Muscle of leg (tissue), 11 donors: Measurements from ENCODE around the gene KDM2B. TPM values are rescaled to one million over a fixed set of nuclear protein-coding genes. Genes with fewer than 3 reads are reported as not detected.
A peak's percentile ranks its signal among the peaks of the same experiment; 100 is the strongest.

Experiments used
- DNase-seq: peaks from one replicate; pipeline ENCODE4 v3.0.0; 2013
- H3K27ac ChIP-seq: one replicate; pipeline ENCODE4 v1.5.1; 2013; ENCODE audit warnings: mild to moderate bottlenecking, low read length, control low read depth
- H3K27me3 ChIP-seq: one replicate; pipeline ENCODE4 v1.6.1; 2013; ENCODE audit warnings: low read length; ENCODE audit not compliant: control insufficient read depth, insufficient read depth
- H3K36me3 ChIP-seq: one replicate; pipeline ENCODE4 v1.6.1; 2013; ENCODE audit warnings: low read length; ENCODE audit not compliant: control insufficient read depth, insufficient read depth
- H3K4me1 ChIP-seq: one replicate; pipeline ENCODE4 v1.6.1; 2013; ENCODE audit warnings: low read length; ENCODE audit not compliant: control insufficient read depth, insufficient read depth
- H3K4me3 ChIP-seq: one replicate; pipeline ENCODE4 v1.5.1; 2013; ENCODE audit warnings: low read length, control low read depth
- H3K9me3 ChIP-seq: replicated peaks from 2 replicates; pipeline ENCODE4 v1.6.1; 2013; ENCODE audit warnings: low read depth, low read length; ENCODE audit not compliant: control insufficient read depth
- WGBS: methylation state at CpG from one replicate; pipeline ENCODE4 v1.1.5; 2013; ENCODE audit warnings: missing lambda C conversion rate; ENCODE audit not compliant: insufficient coverage; 5-methylcytosine and 5-hydroxymethylcytosine counted together
- polyA plus RNA-seq, 8 donors: library from polyadenylated mRNA; unstranded; fragments of 120-200 nt; gene quantifications; one replicate each; pipeline versions ENCODE4 v1.2.1 to v1.2.3, GENCODE V29; 2013; ENCODE audit warnings: inconsistent platforms in 1 of 8, low replicate concordance in 1 of 8; ENCODE audit not compliant: insufficient read length in 8 of 8, insufficient read depth in 1 of 8
- total RNA-seq: library from RNA; stranded (reverse); fragments of 120-200 nt; gene quantifications from one replicate; pipeline ENCODE4 v1.2.4, GENCODE V29; 2013

Gene KDM2B
- total and polyA plus RNA-seq, 9 donors = 15.3 to 27.3 (median 23.2) TPM

DNA sequence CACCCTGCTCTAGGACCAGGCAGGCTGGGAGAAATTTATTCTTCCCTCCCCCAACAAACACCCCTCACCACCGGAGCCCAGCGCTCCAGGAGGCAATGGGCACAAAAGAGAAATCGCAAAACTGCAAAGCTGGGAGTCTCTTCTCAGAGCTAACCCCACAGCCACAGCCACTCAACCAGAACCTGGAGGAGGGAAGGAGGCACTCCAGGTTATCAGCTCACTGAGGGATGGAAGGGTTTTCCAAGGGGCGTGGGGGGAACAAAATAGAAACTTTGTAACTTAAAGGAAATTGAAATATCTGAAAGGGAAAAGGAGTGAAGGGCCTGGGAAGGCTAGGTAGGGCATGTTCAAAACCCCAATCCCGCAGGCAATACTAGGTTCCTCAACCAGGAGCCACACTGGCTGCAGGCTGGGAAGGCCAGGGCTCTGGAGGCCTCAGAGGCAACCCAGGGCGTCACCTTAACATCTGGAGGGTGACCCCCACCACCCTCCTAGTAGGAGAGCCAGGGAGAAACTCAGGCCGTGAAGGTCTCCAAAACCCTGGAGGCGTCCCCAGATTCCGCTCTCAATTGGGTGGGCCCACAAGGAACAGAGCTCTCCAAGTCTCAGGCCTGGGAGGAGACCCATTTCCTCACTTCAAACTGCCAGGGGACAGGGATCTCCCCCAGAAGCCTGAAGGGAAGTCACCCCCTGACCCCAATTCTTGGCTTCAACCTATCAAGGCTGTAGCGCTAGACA is 3.2 kb downstream of the KDM2B start:
- DNase-seq = no peak
- H3K9me3 ChIP-seq = no peaks in the 10 kb centered on the region
- H3K27me3 ChIP-seq = no peaks in the 10 kb centered on the region
- peaks cover 63% of the 10 kb centered on the region for H3K4me1 ChIP-seq
- H3K36me3 ChIP-seq = peaks cover 2% of the 10 kb centered on the region
- WGBS = 65% methylated on average over 4 of the region's 10 CpGs
- H3K4me3 ChIP-seq = peak overlapping the region; percentile 66
- H3K27ac ChIP-seq = peak overlapping the region; percentile 6

DNA sequence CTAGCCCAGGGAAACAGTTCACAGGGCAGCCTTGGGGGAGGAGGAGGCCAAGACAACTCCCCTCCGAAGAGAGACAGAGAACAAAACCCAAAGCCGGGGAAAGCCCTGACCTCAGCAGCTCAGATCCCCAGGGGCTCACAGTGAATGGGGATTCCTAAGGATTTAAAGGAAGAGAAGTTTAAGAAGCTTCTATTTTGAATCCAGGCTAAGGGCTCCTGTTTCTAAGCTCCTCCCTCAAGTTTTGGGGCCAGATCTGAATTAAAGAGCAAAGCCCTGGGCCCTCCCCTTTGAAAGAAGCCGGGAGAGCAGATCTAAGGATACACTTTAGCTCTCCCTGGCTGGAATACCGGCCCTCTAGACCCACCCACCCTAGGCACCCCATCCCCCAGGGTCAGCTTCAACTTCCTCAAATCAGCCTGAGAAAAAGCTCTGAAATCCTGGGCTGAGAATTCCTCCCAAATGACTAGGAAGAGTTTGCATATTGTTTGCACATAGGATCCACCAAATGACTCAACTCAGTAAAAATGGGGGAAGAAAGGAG is 3.9 kb downstream of the KDM2B start:
- peak overlapping the region; percentile 45 for H3K27ac ChIP-seq
- no CpG with 5 or more reads among the region's 4 CpGs for WGBS
- no peak overlapping the region for H3K4me3 ChIP-seq
- peaks cover 3% of the 10 kb centered on the region for H3K36me3 ChIP-seq
- H3K9me3 ChIP-seq = no peaks in the 10 kb centered on the region
- H3K4me1 ChIP-seq = peaks cover 57% of the 10 kb centered on the region
- DNase-seq = peak; percentile 79
- no peaks in the 10 kb centered on the region for H3K27me3 ChIP-seq

DNA sequence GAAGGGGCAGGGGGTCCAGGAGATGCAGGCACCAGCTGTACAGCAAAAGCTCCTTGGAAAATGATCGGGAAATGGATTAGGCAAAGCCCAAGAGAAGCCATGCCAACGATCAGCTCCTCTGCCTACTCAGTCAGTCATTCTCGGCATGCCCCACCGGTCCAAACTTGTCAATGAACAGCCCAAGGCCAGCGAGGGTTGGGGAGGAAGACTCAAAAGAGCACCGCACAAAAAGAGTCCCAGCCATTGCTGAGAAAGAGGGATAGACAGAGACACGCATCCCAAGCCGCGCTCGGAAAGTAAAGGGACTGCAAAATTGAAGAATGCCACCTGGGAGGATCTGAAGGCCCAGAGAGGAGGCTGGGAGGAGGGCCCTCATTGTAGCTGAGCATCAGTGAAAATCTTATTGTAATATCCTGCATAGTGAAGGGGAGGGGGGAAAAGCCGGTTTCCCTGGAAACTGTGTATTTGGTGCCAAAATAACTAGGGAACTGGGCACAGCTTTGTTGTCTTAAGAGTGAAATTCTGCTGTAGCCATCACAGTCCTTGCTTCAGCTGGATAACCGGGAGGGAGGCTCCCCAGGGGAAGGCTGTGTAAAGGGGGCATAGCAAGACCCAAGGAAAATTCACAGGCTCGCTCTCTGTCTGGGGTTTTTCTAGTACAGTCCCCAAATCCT is 4.7 kb downstream of the KDM2B start:
- H3K4me3 ChIP-seq = no peak overlapping the region
- H3K27me3 ChIP-seq = no peaks in the 10 kb centered on the region
- DNase-seq = peak; percentile 65
- peak overlapping the region; percentile 45 for H3K27ac ChIP-seq
- WGBS = 76% methylated on average over 9 of the region's 13 CpGs
- H3K9me3 ChIP-seq = no peaks in the 10 kb centered on the region
- peaks cover 49% of the 10 kb centered on the region for H3K4me1 ChIP-seq
- peaks cover 6% of the 10 kb centered on the region for H3K36me3 ChIP-seq

DNA sequence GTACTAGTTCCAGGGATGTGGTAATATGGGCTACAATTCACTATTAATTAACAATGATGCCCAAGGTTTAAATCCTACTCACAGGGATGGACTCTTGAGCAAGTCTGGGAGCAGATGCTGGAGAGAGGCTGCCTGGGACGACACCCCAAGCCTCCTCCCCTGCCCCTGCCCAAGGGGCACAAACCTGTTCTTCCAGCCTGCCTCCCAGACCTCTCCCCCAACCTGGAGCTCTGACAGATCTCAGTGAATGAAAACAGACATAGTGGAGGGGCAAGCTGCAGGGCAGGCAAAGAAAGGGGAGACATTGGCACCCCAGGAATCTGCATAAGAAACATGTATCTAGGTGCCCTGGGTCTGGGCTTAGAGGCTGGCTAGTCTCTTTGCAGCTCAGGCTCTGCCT is 5.8 kb downstream of the KDM2B start:
- H3K9me3 ChIP-seq = no peaks in the 10 kb centered on the region
- DNase-seq = no peak
- peaks cover 6% of the 10 kb centered on the region for H3K36me3 ChIP-seq
- H3K4me1 ChIP-seq = peaks cover 46% of the 10 kb centered on the region
- no CpG with 5 or more reads among the region's 1 CpG for WGBS
- no peaks in the 10 kb centered on the region for H3K27me3 ChIP-seq
- H3K4me3 ChIP-seq = no peak overlapping the region
- H3K27ac ChIP-seq = no peak overlapping the region

DNA sequence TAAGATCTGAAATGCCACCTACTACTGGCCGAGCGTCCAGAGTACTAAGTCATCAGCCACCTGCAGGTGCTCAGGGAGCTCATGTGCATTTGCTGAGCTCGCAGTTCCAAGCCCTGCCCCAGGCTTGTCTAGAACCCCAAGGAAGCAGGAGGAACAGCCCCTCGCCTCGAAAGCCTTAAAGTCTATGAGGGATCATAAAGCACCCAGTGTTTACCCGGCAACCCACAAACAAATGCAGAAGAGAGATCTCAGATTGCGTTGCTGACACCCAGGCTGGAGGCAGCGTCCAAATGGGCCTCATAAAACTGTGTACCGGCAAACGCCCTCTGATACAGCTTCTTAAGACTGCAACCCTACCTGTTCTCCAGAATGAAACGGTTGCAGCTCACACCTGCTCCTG is 6.8 kb downstream of the KDM2B start:
- Histone ChIP-seq H3K4me1 (peaks cover 55% of the 10 kb centered on the region), H3K27ac (peak overlapping the region; percentile 54), H3K27me3 (no peaks in the 10 kb centered on the region)

DNA sequence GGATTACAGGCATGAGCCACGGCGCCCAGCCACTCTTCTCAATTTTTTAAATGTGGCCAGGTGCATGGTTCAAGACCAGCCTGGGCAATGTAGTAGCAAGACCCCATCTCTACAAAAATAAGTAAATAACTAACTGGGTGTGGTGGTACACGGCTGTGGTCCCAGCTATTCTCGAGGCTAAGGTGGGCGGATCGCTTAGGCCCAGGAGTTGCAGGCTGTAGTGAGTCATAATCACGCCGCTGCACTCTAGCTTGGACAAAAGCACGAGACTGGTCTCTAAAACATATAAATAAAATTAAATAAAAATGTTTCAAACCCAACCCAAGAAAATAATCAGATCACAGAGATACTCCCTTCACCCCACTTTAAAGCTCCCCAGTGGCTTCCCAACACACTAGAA is 8.9 kb downstream of the KDM2B start:
- H3K36me3 ChIP-seq = peaks cover 6% of the 10 kb centered on the region
- peaks cover 45% of the 10 kb centered on the region for H3K4me1 ChIP-seq
- no peaks in the 10 kb centered on the region for H3K9me3 ChIP-seq
- DNase-seq = no peak
- no peaks in the 10 kb centered on the region for H3K27me3 ChIP-seq
- WGBS = no CpG with 5 or more reads among the region's 9 CpGs
- no peak overlapping the region for H3K27ac ChIP-seq
- H3K4me3 ChIP-seq = no peak overlapping the region

More for the DNA sequence above, 6.8 kb downstream of the KDM2B start:
- Histone ChIP-seq H3K9me3 (no peaks in the 10 kb centered on the region), H3K36me3 (peaks cover 6% of the 10 kb centered on the region), H3K4me3 (no peak overlapping the region)
- no peak for DNase-seq
- 53% methylated on average over 10 of the region's 11 CpGs for WGBS

DNA sequence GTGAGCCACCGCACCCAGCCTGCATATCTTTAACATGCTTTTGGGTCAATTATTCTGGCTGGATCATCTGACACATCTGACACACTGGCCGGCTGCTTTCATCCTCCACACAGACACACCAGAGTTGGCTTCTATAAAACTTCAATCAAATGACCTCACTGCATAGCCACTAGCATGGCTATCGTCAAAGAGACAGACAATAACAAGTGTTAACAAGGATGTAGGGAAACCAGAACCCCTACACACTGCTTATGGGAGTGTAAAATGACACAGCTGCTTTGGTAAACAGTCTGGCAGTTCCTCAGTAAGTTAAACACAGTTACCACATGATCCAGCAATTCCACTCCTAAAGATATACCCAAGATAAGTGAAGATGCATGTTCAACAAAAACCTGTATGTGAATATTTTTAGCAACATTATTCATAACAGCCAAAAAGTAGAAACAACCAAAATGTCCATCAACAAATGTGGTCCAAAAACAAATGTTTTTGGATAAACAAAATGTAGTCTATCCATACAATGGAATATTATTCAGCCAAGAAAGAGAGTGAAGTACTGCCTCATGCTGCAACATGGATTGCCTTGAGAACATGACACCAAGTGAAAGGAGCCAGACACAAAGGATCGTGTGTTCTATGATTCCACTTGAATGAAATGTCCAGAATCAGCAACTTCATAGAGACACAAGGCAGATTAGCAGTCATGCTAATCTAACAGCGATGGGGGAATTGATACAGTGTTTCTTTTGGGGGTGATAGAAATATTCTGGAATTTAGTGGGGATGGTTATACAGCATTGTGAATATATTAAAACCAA is 10.1 kb downstream of the KDM2B start:
- no peaks in the 10 kb centered on the region for H3K9me3 ChIP-seq
- WGBS = 94% methylated on average over 2 of the region's 5 CpGs
- H3K4me3 ChIP-seq = no peak overlapping the region
- peaks cover 35% of the 10 kb centered on the region for H3K4me1 ChIP-seq
- peaks cover 6% of the 10 kb centered on the region for H3K36me3 ChIP-seq
- peak overlapping the region; percentile 92 for H3K27ac ChIP-seq
- no peaks in the 10 kb centered on the region for H3K27me3 ChIP-seq
- DNase-seq = peak; percentile 58

DNA sequence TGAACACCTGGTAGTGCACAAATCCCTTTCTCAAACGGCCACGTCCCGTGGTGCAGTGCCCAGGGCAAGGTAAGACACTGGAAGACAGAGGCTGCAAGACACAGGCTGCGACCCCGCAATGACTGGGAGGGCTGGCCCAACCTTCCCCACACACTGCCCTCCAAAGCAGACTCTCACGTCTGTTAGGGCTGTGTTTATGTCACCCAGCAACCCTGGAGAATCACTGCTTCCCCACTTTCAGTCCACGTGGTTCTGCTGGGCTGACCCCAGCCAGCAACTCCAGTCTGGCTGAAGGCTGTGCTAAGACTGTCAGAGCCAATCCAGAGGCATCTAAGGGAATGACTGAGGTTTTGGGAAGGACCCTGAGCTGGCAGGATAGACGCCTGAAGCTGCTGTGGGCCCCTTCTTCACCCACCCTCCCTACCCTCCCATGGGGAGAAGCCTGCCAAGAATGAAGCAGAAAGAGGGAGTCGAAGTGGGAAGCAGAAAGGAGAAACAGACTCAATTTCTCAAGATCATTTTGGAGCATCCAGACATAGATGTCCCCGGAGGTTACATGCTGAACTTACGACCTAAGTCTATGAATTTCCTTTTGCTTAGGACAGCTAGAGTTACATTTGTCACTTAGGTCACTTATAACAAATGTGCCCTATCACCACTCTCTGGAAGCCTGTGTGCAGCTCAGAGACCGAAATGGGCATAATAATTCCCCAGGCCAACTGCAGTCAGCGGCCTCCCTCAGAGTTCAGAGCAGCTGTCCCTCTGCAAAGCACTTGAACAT is 11.7 kb downstream of the KDM2B start:
- Histone ChIP-seq H3K4me1 (peaks cover 30% of the 10 kb centered on the region), H3K4me3 (no peak overlapping the region), H3K27me3 (no peaks in the 10 kb centered on the region), H3K27ac (peak overlapping the region; percentile 92), H3K9me3 (no peaks in the 10 kb centered on the region), H3K36me3 (peaks cover 3% of the 10 kb centered on the region)
- WGBS = 21% methylated on average over 3 of the region's 13 CpGs
- DNase-seq = peak; percentile 95

DNA sequence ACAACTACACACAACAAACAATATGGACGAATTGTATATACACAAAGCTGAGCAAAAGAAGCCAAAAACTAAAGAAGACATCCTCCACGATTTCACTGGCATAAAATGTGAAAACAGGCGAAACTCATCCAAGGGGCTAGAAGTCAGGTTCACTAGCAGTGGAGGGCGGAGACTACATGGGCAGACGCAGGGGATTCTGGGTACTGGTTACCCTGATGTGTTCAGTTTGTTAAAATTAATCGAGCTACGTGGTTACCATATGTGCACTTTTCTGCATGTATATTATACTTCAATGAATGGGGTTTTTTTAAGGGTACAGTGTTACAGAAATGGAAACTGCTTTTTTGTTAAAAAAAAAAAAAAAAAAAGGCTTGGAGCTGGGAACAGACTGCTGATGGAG is 12.3 kb downstream of the KDM2B start:
- H3K4me3 ChIP-seq = no peak overlapping the region
- DNase-seq = peak; percentile 20
- H3K27ac ChIP-seq = peak overlapping the region; percentile 92
- no peaks in the 10 kb centered on the region for H3K9me3 ChIP-seq
- 48% methylated on average over 3 of the region's 7 CpGs for WGBS
- H3K36me3 ChIP-seq = peaks cover 3% of the 10 kb centered on the region
- peaks cover 25% of the 10 kb centered on the region for H3K4me1 ChIP-seq
- H3K27me3 ChIP-seq = no peaks in the 10 kb centered on the region
